GM10248 (cell line): Measurements from ENCODE around the gene RPGRIP1.

Source experiments
- CTCF ChIA-PET: fragments of 300-600 bp; sonication (Branson Sonifier 250); formaldehyde crosslinking; extraction: SDS; loops from one replicate; lab custom pipeline; 2021; ENCODE audit warnings: antibody characterized with exemption; lab: Yijun Ruan, JAX
- POLR2A ChIA-PET: fragments of 350-650 bp; sonication (Branson Sonifier 250); formaldehyde crosslinking; extraction: SDS; loops from one replicate; lab custom pipeline; 2020; ENCODE audit warnings: antibody characterized with exemption; lab: Yijun Ruan, JAX
- DNase-seq: peaks from one replicate; pipeline ENCODE4 v3.0.0; 2012; ENCODE audit errors: extremely low spot score
- CTCF ChIP-seq: IDR thresholded peaks from 2 replicates; pipeline ENCODE4 v1.5.1; 2012; ENCODE audit warnings: mild to moderate bottlenecking, low read depth; ENCODE audit errors: extremely low read depth, missing control alignments, control extremely low read depth

The RPGRIP1 gene

DNA sequence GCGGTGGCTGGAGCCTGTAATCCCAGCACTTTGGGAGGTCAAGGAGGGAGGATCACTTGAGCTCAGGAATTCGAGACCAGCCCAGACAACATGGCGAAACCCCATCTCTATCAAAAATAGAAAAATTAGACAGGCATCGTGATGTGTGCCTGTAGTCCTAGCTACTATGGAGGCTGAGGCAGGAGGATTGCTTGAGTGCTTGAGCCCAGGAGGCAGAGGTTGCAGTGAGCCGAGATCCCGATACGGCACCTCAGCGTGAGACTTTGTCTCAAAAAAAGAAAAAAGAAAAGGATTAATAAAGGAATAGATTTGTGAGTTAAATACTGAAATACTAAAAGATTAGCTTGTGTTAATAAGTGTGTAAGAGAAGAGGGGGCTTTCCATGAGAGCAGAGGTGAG, 29.4 kb downstream of the RPGRIP1 start:
- ChIA-PET POLR2A (interaction anchor here (0.5 to 1.0 kb wide), 2 partner anchors 128 to 287 kb away, joined by 4 to 7 read pairs; no protein-coding TSS in a partner anchor), CTCF (interaction anchor here (0.9 to 2.3 kb wide), 6 partner anchors 11 to 167 kb away, joined by 3 to 6 read pairs (median 3); no protein-coding TSS in a partner anchor)
- TF ChIP-seq CTCF: no peak
- no peak for DNase-seq

DNA sequence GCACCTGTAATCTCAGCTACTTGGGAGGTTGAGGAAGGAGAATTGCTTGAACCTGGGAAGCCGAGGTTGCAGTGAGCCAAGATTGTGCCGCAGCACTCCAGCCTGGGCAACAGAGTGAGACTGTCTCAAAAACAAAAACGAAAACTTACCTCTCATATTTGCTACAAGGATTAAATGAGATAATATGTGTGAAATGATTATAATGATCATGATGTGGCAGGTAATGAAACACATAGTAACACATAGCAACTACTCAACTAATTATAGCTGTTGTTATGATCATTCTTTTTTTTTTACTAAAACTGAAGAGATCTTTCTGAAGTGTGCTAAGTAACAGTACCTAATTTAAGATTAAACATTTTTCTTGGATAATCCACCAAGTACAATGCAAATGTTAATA, 30.1 kb downstream of the RPGRIP1 start:
- no peak for TF ChIP-seq CTCF
- DNase-seq: no peak
- ChIA-PET POLR2A (interaction anchor here (0.5 kb wide), 1 partner anchor 288 kb away, joined by 7 read pairs; no protein-coding TSS in a partner anchor), CTCF (interaction anchor here (1.3 to 1.4 kb wide), 2 partner anchors 10 to 47 kb away, joined by 3 read pairs; no protein-coding TSS in a partner anchor)

- ChIA-PET POLR2A (no interaction called here), CTCF (interaction anchor here (0.9 to 1.4 kb wide), 6 partner anchors 8 to 245 kb away, joined by 3 to 5 read pairs (median 4); no protein-coding TSS in a partner anchor)
- no peak for DNase-seq
- TF ChIP-seq CTCF: no peak
Observed at GRCh38 chr14:21311614-21312013, 31.7 kb downstream of the RPGRIP1 start.

- DNase-seq: no peak
- CTCF ChIA-PET: interaction anchor here (0.7 to 1.3 kb wide), 2 partner anchors 12 to 32 kb away, joined by 3 read pairs; no protein-coding TSS in a partner anchor
- no peak for TF ChIP-seq CTCF
- POLR2A ChIA-PET: no interaction called here
Observed at GRCh38 chr14:21313512-21313911, 33.6 kb downstream of the RPGRIP1 start.

- TF ChIP-seq CTCF: no peak
- DNase-seq: peak; percentile 49
- CTCF ChIA-PET: interaction anchor here (0.8 to 2.0 kb wide), 2 partner anchors 19 to 29 kb away, joined by 3 to 5 read pairs; no protein-coding TSS in a partner anchor
- POLR2A ChIA-PET: interaction anchor here (1.2 kb wide), 1 partner anchor 9 kb away, joined by 8 read pairs; no protein-coding TSS in a partner anchor
Observed at GRCh38 chr14:21317398-21317797, 37.5 kb downstream of the RPGRIP1 start.

GRCh38 chr14:21320913-21321312, 41.0 kb downstream of the RPGRIP1 start:
- ChIA-PET POLR2A (interaction anchor here (0.6 kb wide), 1 partner anchor 51 kb away, joined by 8 read pairs; no protein-coding TSS in a partner anchor), CTCF (interaction anchor here (1.3 to 2.0 kb wide), 4 partner anchors 9 to 15 kb away, joined by 3 to 7 read pairs (median 5); no protein-coding TSS in a partner anchor)
- no peak for DNase-seq
- TF ChIP-seq CTCF: no peak
